ENCODE results near the gene KIAA1755.

Gene KIAA1755

DNA sequence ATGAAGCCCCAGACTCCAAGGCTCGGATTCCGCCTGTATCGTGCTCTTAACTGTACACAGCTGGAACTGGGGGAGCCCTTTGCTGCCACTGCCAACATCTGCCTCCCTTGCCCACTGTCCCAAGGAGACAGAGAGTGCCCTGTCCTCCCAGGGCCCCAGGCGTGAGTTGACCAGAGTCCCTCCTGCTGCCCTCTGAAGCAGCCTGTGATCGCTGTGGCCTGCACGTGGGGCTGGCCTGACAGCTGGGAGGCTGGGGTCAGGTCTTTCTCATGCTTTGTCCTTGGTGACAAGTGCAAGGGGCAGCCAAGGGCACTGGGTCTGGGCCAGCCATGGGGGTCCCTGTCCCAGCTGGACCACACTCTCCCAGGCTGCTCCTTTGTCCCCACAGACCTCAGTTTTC is 44.3 kb downstream of the KIAA1755 start:
- no peak overlapping the region for H3K27ac ChIP-seq (ENCODE audit: insufficient read depth in 1 of 2, low read depth in 1 of 2, low read length in 2 of 2, poor library complexity in 1 of 2, severe bottlenecking in 2 of 2)
- CTCF ChIA-PET, result interaction anchor here (0.6 to 1.4 kb wide), 4 partner anchors 13 to 143 kb away, joined by 3 to 6 read pairs (median 3); no protein-coding TSS in a partner anchor
- H3K9me3 ChIP-seq (ENCODE audit: control extremely low read depth in 1 of 5, control insufficient read depth in 4 of 5, insufficient read depth in 2 of 5, low read depth in 1 of 5, low read length in 4 of 5), result no peaks in the 10 kb centered on the region
- POLR2A ChIA-PET, result no interaction called here
- 99% methylated on average over 5 of the region's 6 CpGs for WGBS (ENCODE audit: insufficient coverage)
- no peak overlapping the region for H3K4me3 ChIP-seq (ENCODE audit: control insufficient read depth in 1 of 7, extremely low read depth in 1 of 7, insufficient read depth in 4 of 7, low read depth in 2 of 7, low read length in 6 of 7)
- no peaks in the 10 kb centered on the region for H3K4me1 ChIP-seq (ENCODE audit: control extremely low read depth in 1 of 4, control insufficient read depth in 4 of 4, insufficient read depth in 4 of 4, low read length in 3 of 4)
- DNase-seq, result no peak
- peaks cover 0 to 2% (median 0%) of the 10 kb centered on the region in 5 experiments for H3K27me3 ChIP-seq (replicated peaks in 2 of 5; ENCODE audit: control insufficient read depth in 4 of 5, insufficient read depth in 5 of 5, low read length in 4 of 5)
- no peaks in the 10 kb centered on the region for H3K36me3 ChIP-seq (ENCODE audit: control insufficient read depth in 4 of 4, insufficient read depth in 4 of 4, low read length in 3 of 4)

DNA sequence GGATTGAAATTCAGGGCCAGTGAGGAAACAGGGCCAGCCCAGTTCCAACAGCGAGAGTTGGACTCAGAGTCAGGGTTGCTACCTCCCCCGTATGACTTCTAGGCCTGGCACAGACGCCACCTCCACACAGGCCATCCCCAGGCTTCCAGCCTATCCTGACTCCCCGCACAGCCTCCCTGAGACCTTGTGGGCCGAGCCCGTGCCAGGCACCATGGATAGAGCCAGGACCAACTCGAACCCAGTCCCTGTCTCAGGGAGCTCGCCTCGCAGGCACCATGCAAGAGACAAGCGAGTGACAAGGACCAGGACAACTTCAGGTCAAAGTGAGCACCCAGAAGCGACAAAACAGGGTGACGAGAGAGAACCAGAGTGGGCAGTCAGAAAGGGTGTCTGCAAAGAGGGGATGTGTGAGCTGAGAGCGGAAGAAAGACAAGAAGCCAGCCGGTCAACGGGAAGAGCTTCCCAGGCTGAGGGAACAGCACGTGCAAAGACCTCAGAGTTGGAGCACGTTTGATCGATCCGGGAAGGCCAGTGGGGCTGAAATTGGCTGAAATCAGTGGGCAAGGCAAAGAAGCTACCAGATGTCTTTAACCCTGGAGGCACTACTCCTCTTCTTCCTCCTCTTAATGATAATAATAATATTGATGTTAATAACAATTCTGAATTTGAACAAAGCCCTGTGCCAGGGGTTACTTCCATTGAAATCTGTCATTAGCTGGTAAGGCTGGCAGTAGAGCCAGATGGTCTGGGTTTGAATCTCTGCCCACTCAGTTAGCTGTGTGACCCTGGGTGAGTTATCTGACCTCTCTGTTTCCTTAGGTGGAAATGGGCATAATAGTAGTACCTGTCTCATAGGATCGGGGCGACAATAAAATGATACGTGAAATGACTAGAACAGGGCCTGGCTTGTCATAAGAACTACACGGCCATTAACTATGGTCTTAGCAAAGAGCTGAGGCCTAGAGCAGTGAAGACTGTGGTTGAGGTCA is 45.0 kb downstream of the KIAA1755 start:
- POLR2A ChIA-PET, result no interaction called here
- Histone ChIP-seq H3K27ac (ENCODE audit: insufficient read depth in 1 of 2, low read depth in 1 of 2, low read length in 2 of 2, poor library complexity in 1 of 2, severe bottlenecking in 2 of 2) (no peak overlapping the region), H3K36me3 (ENCODE audit: control insufficient read depth in 4 of 4, insufficient read depth in 4 of 4, low read length in 3 of 4) (no peaks in the 10 kb centered on the region), H3K4me1 (ENCODE audit: control extremely low read depth in 1 of 4, control insufficient read depth in 4 of 4, insufficient read depth in 4 of 4, low read length in 3 of 4) (no peaks in the 10 kb centered on the region), H3K27me3 (replicated peaks in 2 of 5; ENCODE audit: control insufficient read depth in 4 of 5, insufficient read depth in 5 of 5, low read length in 4 of 5) (peaks cover 0 to 2% (median 0%) of the 10 kb centered on the region in 5 experiments), H3K4me3 (ENCODE audit: control insufficient read depth in 1 of 7, extremely low read depth in 1 of 7, insufficient read depth in 4 of 7, low read depth in 2 of 7, low read length in 6 of 7) (no peak overlapping the region), H3K9me3 (ENCODE audit: control extremely low read depth in 1 of 5, control insufficient read depth in 4 of 5, insufficient read depth in 2 of 5, low read depth in 1 of 5, low read length in 4 of 5) (no peaks in the 10 kb centered on the region)
- CTCF ChIA-PET, result interaction anchor here (0.6 to 1.3 kb wide), 4 partner anchors 11 to 142 kb away, joined by 3 to 6 read pairs (median 4); no protein-coding TSS in a partner anchor
- DNase-seq, result no peak
- 91% methylated on average over 19 of the region's 23 CpGs for WGBS (ENCODE audit: insufficient coverage)

DNA sequence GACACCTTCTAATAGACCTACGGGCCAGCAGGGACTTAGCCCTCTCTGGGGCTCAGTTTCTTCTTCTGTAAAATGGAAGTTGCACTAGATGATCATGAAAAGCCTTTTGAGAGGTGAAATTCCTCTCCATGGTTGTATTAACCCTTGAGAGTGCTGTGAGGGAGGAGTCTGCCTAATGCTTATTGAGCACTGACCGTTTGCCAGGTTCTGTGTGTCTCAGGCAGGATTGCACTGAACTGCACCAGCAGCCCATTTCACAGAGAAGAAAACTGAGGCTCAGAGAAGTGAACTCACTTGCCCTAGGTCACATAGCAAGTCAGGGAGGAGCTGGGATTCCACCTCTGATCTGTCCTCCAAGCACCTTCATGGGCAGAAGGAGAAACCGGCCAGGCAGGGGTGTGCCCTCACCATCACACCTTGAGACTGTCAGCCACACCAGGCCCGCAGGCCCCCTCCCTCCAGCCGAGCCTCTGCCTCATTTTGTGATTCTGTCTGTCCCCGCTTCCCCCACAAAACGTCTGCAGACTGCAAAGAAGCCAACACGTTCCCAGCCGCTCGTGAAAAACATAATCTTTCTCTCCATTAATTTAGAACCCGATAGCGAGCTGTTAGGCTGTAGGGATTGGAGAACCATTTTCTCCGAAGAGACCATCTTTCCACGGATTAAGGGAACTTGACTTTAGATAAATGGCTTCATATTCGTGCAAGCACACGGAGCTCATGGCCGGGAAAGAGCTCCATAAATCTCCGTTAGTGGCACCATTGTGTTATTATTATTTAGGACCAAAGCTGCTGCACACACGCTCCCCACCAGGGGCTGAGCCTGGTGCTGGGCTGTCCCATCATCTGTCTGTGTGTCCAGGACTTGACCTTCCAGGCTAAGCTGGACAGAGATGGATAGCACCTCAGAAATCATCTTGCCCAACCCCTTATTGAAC is 46.0 kb downstream of the KIAA1755 start:
- Histone ChIP-seq H3K4me1 (ENCODE audit: control extremely low read depth in 1 of 4, control insufficient read depth in 4 of 4, insufficient read depth in 4 of 4, low read length in 3 of 4) (no peaks in the 10 kb centered on the region), H3K4me3 (ENCODE audit: control insufficient read depth in 1 of 7, extremely low read depth in 1 of 7, insufficient read depth in 4 of 7, low read depth in 2 of 7, low read length in 6 of 7) (no peak overlapping the region), H3K27me3 (replicated peaks in 2 of 5; ENCODE audit: control insufficient read depth in 4 of 5, insufficient read depth in 5 of 5, low read length in 4 of 5) (peaks cover 0 to 2% (median 0%) of the 10 kb centered on the region in 5 experiments), H3K36me3 (ENCODE audit: control insufficient read depth in 4 of 4, insufficient read depth in 4 of 4, low read length in 3 of 4) (no peaks in the 10 kb centered on the region), H3K9me3 (ENCODE audit: control extremely low read depth in 1 of 5, control insufficient read depth in 4 of 5, insufficient read depth in 2 of 5, low read depth in 1 of 5, low read length in 4 of 5) (no peaks in the 10 kb centered on the region), H3K27ac (ENCODE audit: insufficient read depth in 1 of 2, low read depth in 1 of 2, low read length in 2 of 2, poor library complexity in 1 of 2, severe bottlenecking in 2 of 2) (no peak overlapping the region)
- WGBS (ENCODE audit: insufficient coverage), result 85% methylated on average over 12 of the region's 19 CpGs
- no peak for DNase-seq
- ChIA-PET CTCF (interaction anchor here (0.7 to 1.3 kb wide), 3 partner anchors 9 to 104 kb away, joined by 3 to 4 read pairs (median 4); no protein-coding TSS in a partner anchor), POLR2A (no interaction called here)

DNA sequence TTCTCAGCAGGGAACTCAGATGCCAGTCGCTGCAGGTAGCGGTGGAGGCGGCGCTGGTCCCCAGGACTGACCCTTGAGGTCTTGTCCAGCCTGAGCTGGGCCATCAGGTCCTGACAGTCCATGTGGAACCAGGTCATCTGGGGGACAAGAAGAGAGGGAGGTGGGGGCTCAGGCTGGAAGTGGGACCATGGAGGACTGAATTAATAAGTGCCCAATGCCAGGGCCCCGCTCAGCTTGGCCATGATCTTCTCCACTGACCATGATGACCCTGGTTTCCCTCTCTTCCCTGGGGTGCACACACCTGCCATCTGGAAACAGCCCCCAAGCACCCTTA is 47.0 kb downstream of the KIAA1755 start:
- WGBS (ENCODE audit: insufficient coverage), result 98% methylated on average over 5 of the region's 5 CpGs
- CTCF ChIA-PET, result interaction anchor here (2.1 kb wide), 1 partner anchor 8 kb away, joined by 7 read pairs; no protein-coding TSS in a partner anchor
- Histone ChIP-seq H3K27ac (ENCODE audit: insufficient read depth in 1 of 2, low read depth in 1 of 2, low read length in 2 of 2, poor library complexity in 1 of 2, severe bottlenecking in 2 of 2) (no peak overlapping the region), H3K4me1 (ENCODE audit: control extremely low read depth in 1 of 4, control insufficient read depth in 4 of 4, insufficient read depth in 4 of 4, low read length in 3 of 4) (no peaks in the 10 kb centered on the region), H3K27me3 (replicated peaks in 2 of 5; ENCODE audit: control insufficient read depth in 4 of 5, insufficient read depth in 5 of 5, low read length in 4 of 5) (peaks cover 0 to 2% (median 0%) of the 10 kb centered on the region in 5 experiments), H3K36me3 (ENCODE audit: control insufficient read depth in 4 of 4, insufficient read depth in 4 of 4, low read length in 3 of 4) (no peaks in the 10 kb centered on the region), H3K4me3 (ENCODE audit: control insufficient read depth in 1 of 7, extremely low read depth in 1 of 7, insufficient read depth in 4 of 7, low read depth in 2 of 7, low read length in 6 of 7) (no peak overlapping the region), H3K9me3 (ENCODE audit: control extremely low read depth in 1 of 5, control insufficient read depth in 4 of 5, insufficient read depth in 2 of 5, low read depth in 1 of 5, low read length in 4 of 5) (no peaks in the 10 kb centered on the region)
- POLR2A ChIA-PET, result interaction anchor here (0.6 kb wide), 1 partner anchor 137 kb away, joined by 3 read pairs; no protein-coding TSS in a partner anchor
- DNase-seq, result no peak

DNA sequence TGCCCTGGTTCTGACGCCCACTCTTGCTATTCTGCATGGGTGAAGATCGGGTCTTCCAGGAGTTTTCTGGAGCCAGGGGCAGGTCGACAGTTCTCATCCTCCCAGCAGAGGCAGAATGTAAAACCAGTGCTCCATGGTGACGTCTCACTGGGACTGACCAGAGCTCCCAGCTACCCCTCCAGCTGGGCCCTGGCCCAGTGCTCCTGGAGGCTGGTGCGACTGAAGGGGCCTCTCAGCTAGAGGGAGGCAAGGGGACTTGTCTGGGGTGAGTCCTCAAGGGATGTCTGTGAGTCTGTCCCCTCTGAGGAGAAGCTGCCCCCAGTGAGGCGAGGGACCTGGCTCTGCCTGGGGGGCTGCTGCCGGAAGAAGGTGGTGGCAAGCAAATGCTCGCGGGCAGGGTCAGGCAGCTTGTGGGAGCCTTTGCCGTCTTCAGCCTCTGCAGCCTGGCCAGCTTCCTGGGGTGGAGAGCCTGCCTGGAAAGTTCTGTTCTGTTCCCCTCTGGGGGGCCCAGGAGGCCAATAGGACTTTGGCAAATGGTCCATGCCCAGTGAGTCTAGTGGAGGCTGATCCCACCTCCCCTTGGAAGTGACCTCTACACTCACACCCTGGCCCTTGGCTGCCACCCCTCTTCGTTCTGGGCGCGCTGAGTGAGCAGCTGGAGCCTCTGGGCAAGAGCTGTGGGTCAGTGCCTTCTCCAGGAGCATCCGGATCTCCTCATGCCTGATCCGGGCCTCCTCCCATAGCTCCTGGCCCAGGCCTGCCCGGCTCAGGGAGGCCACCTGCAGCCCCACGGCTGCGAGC is 47.5 kb downstream of the KIAA1755 start:
- no peak overlapping the region for H3K4me3 ChIP-seq (ENCODE audit: control insufficient read depth in 1 of 7, extremely low read depth in 1 of 7, insufficient read depth in 4 of 7, low read depth in 2 of 7, low read length in 6 of 7)
- CTCF ChIA-PET, result interaction anchor here (2.1 kb wide), 1 partner anchor 8 kb away, joined by 7 read pairs; no protein-coding TSS in a partner anchor
- WGBS (ENCODE audit: insufficient coverage), result 87% methylated on average over 16 of the region's 18 CpGs

More for the DNA sequence above, 47.5 kb downstream of the KIAA1755 start:
- POLR2A ChIA-PET, result interaction anchor here (0.6 kb wide), 1 partner anchor 138 kb away, joined by 3 read pairs; no protein-coding TSS in a partner anchor
- DNase-seq, result no peak
- Histone ChIP-seq H3K4me1 (ENCODE audit: control extremely low read depth in 1 of 4, control insufficient read depth in 4 of 4, insufficient read depth in 4 of 4, low read length in 3 of 4) (no peaks in the 10 kb centered on the region), H3K27me3 (replicated peaks in 2 of 5; ENCODE audit: control insufficient read depth in 4 of 5, insufficient read depth in 5 of 5, low read length in 4 of 5) (peaks cover 0 to 2% (median 0%) of the 10 kb centered on the region in 5 experiments), H3K27ac (ENCODE audit: insufficient read depth in 1 of 2, low read depth in 1 of 2, low read length in 2 of 2, poor library complexity in 1 of 2, severe bottlenecking in 2 of 2) (no peak overlapping the region), H3K9me3 (ENCODE audit: control extremely low read depth in 1 of 5, control insufficient read depth in 4 of 5, insufficient read depth in 2 of 5, low read depth in 1 of 5, low read length in 4 of 5) (no peaks in the 10 kb centered on the region), H3K36me3 (ENCODE audit: control insufficient read depth in 4 of 4, insufficient read depth in 4 of 4, low read length in 3 of 4) (no peaks in the 10 kb centered on the region)
